HAP-1 (cell line): ENCODE results near the gene GAL3ST1.
"Not testable (repeated sequence)": the region's sequence is repeated elsewhere in the genome, so short reads cannot be mapped to it uniquely, and the experiment has no call there.

Experiments used
- DNase-seq, 2 experiments: peaks; one replicate each; pipeline ENCODE4 v3.0.0-alpha.2; 2016 to 2020; ENCODE audit warnings: low spot score in 2 of 2
- H3K27me3 ChIP-seq: fragments of 250-450 bp; sonication (Bioruptor Pico); 2 replicates; pipeline ENCODE4 v1.5.1; 2020; ENCODE audit warnings: low read depth, mild to moderate bottlenecking, moderate library complexity
- H3K36me3 ChIP-seq: fragments of 250-450 bp; sonication (Bioruptor Pico); replicated peaks from 2 replicates; pipeline ENCODE4 v1.5.1; 2020; ENCODE audit warnings: mild to moderate bottlenecking
- H3K4me1 ChIP-seq: fragments of 250-450 bp; sonication (Bioruptor Pico); 2 replicates; pipeline ENCODE4 v1.5.1; 2020; ENCODE audit warnings: mild to moderate bottlenecking
- H3K4me3 ChIP-seq: fragments of 250-450 bp; sonication (Bioruptor Pico); 2 replicates; pipeline ENCODE4 v1.5.1; 2020; ENCODE audit warnings: mild to moderate bottlenecking, moderate library complexity
- H3K9me3 ChIP-seq: fragments of 250-450 bp; sonication (Bioruptor Pico); 2 replicates; pipeline ENCODE4 v1.5.1; 2020; ENCODE audit warnings: mild to moderate bottlenecking, moderate library complexity
- in situ Hi-C: fragments of 300-500 bp; cut with MboI; formaldehyde crosslinking; loops from 3 replicates; pipeline ENCODE4 v1.14.3; 2020; ENCODE audit warnings: low sequenced_read_pairs, inconsistent platforms, mixed read lengths

GAL3ST1 gene

DNA sequence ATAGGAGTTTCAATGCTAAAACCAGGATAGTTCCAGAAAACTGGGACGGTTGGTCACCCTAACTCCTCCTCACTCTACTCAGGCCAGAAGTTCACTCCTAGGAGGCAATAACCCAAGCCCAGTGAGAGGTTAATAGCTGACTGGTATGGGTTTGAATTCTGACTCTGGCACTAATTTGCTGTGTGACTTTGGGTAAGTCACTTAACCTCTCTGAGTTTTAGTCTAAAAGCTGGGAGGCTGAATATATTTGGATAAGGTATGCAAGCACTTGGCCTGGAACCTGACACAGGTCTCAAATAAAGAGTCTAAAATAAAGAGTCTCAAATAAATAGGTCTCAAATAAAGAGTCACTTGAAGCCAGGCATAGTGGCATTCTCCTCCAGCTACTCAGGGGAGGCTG is 21.7 kb downstream of the GAL3ST1 start:
- Histone ChIP-seq H3K4me3 (no peak overlapping the region), H3K27me3 (no peaks in the 10 kb centered on the region), H3K9me3 (no peaks in the 10 kb centered on the region), H3K4me1 (no peaks in the 10 kb centered on the region), H3K36me3 (no peaks in the 10 kb centered on the region)
- DNase-seq: no peak
- in situ Hi-C loops: no loop called here

DNA sequence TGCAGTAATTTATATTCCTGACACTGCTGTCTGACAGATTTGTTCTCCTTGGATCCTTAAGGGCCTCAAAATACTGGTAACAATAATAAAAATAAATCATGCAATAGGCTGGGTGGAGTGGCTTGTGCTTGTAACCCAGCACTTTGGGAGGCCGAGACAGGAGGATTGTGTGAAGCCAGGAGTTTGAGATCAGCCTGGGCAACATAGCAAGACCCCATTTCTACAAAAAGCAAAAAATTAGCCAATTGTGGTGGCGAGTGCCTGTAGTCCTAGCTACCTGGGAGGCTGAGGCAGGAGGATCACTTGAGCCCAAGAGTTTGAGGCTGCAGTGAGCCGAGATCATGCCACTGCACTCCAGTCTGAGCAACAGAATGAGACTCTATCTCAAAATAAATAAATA is 22.7 kb downstream of the GAL3ST1 start:
- H3K36me3 ChIP-seq, in situ Hi-C loops: not testable (repeated sequence)

DNA sequence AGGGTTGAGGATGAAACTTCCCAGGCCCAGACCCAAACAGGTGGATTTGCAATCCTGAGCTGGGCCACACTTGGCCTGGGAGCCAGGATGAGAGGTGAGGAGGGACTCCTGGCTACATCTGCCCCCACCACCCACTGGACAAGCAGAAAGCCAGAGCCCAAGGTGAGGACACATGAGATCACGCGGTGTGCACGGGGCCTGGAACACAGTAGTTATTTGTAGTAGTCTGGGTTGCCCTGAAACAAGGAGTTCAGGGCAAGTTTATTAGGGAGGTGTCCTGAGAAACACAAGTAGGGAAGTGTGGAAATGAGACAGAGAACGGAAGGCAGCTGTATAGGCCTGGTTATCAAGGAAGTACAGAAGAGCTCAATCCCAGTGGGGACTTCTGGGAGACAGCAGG is 27.3 kb downstream of the GAL3ST1 start:
- no peak for DNase-seq
- no peaks in the 10 kb centered on the region for H3K36me3 ChIP-seq
- no peak overlapping the region for H3K4me3 ChIP-seq
- H3K27me3 ChIP-seq: peaks cover 4% of the 10 kb centered on the region; the same call in 1 of the 2 replicates
- no peaks in the 10 kb centered on the region for H3K4me1 ChIP-seq
- in situ Hi-C loops: no loop called here
- no peaks in the 10 kb centered on the region for H3K9me3 ChIP-seq

More for the DNA sequence above, 22.7 kb downstream of the GAL3ST1 start:
- not testable (repeated sequence) for H3K27me3 ChIP-seq, H3K9me3 ChIP-seq, H3K4me1 ChIP-seq, DNase-seq, H3K4me3 ChIP-seq

DNA sequence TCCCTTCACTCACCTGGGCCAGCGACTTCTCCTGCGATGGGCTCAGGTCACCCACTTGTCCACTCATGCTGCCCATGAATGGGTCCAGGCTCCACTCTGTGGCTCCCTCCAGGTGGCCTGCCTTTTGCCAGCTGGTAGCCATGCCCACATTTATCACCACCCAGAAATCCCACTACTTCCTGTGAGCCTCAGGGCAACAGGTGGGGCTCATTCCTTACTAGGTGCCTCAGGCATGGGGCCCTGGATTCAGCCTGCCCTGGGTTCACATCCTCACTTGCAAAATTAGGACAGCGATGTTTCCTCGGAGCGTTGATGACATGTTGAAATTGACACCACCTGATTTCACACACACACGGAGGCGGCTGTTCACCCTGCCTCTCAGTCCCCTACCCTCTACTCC is 27.8 kb downstream of the GAL3ST1 start, which contains the start of gene SEC14L6:
Gene SEC14L6 (minus strand): TSS at position 126 of the 400 bp plus-strand sequence. CDS start 59 bp downstream, at position 67.
- in situ Hi-C loops: no loop called here

DNA sequence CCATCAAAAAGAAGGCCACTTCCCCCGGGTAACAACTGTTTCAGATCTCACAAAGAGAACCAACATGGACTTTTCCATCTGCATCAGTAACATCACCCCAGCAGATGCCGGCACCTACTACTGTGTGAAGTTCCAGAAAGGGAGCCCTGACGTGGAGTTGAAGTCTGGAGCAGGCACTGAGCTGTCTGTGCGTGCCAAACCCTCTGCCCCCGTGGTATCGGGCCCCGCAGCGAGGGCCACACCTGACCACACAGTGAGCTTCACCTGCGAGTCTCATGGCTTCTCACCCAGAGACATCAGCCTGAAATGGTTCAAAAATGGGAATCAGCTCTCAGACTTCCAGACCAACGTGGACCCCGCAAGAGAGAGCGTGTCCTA is 31.7 kb downstream of the GAL3ST1 start:
- peaks cover 4% of the 10 kb centered on the region; the same call in 1 of the 2 replicates for H3K27me3 ChIP-seq
- no peak overlapping the region for H3K4me3 ChIP-seq
- DNase-seq: no peak
- no peaks in the 10 kb centered on the region for H3K4me1 ChIP-seq
- no peaks in the 10 kb centered on the region for H3K36me3 ChIP-seq
- no peaks in the 10 kb centered on the region for H3K9me3 ChIP-seq
- in situ Hi-C loops: no loop called here

More for the DNA sequence above, 27.8 kb downstream of the GAL3ST1 start, which contains the start of gene SEC14L6:
- no peaks in the 10 kb centered on the region for H3K9me3 ChIP-seq
- H3K36me3 ChIP-seq: no peaks in the 10 kb centered on the region
- H3K4me1 ChIP-seq: no peaks in the 10 kb centered on the region
- no peak within 1 kb of the TSS for H3K4me3 ChIP-seq
- peaks cover 4% of the 10 kb centered on the region; the same call in 1 of the 2 replicates for H3K27me3 ChIP-seq
- DNase-seq: no peak

DNA sequence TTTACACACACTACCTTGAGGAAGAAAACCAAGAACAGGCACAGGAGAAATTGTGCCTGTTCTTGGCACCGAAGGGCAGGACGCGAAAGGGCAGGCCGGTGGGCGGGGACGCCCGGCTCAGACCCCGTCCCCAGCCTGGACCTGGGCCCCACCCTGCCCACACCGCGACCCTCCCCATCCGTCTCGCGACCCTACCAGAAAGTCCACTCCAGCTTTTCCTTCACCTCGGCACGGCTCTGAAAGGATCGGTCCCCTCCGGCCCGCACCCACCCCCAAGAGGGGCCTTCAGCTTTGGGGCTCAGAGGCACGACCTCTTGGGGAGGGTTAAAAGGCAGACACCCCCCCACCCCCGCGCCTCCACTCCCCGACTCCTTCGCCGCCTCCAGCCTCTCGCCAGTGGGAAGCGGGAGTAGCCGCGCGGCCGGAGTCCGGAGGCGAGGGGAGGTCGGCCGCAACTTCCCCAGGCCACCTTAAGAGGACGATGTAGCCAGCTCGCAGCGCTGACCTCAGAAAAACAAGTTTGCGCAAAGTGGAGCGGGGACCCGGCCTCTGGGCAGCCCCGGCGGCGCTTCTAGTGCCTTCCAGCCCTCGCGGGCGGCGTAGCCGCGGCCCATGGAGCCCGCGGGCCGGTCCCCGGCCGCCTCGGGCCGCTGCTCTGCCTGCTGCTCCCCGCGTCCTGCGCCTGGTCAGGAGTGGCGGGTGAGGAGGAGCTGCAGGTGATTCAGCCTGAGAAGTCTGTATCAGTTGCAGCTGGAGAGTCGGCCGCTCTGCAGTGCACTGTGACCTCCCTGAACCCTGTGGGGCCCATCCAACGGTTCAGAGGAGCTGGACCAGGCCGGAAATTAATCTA is 32.3 kb downstream of the GAL3ST1 start:
- in situ Hi-C loops: no loop called here
- no peaks in the 10 kb centered on the region for H3K9me3 ChIP-seq
- peaks cover 4% of the 10 kb centered on the region; the same call in 1 of the 2 replicates for H3K27me3 ChIP-seq
- no peak for DNase-seq
- H3K4me1 ChIP-seq: no peaks in the 10 kb centered on the region
- no peak overlapping the region for H3K4me3 ChIP-seq
- H3K36me3 ChIP-seq: no peaks in the 10 kb centered on the region

DNA sequence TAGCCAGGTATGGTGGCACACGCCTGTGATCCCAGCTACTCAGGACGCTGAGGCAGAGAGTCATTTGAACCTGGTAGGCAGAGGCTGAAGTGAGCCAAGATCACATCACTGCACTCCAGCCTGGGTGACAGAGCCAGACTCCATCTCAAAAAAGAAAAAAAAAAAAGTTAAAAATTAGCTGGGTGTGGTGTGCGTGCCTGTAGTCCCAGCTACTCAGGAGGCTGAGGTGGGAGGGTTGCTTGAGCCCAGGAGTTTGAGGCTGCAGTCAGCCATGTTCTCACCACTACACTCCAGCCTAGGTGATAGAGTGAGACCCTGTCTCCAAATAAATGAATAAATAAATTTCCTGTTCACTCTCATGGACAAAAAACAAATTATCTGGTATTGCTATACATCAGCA is 33.0 kb downstream of the GAL3ST1 start:
- H3K27me3 ChIP-seq, H3K4me1 ChIP-seq, H3K4me3 ChIP-seq, DNase-seq, H3K9me3 ChIP-seq, in situ Hi-C loops, H3K36me3 ChIP-seq: not testable (repeated sequence)

DNA sequence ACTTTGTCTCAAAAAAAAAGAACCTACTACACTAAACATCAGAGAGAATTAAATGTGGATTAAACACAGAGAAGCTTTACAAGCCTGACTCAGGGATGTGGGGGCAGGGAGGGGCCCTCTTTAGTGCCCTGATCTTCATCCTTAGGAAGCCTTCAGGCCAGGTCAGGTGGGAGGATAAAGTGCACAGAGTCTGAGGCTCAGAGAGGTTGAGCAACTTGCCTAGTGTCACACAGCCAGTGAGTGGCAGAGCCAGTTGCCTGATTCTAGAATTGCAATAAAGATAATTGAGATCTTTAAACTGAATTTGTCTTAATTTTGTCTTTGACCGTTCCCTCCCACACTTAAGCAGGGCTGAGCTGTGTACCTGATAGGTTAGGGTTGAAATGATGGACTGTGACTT is 35.1 kb downstream of the GAL3ST1 start:
- in situ Hi-C loops: no loop called here
- Histone ChIP-seq H3K4me1 (no peaks in the 10 kb centered on the region), H3K9me3 (no peaks in the 10 kb centered on the region), H3K4me3 (no peak overlapping the region), H3K27me3 (peaks cover 4% of the 10 kb centered on the region; the same call in 1 of the 2 replicates), H3K36me3 (no peaks in the 10 kb centered on the region)
- no peak for DNase-seq

DNA sequence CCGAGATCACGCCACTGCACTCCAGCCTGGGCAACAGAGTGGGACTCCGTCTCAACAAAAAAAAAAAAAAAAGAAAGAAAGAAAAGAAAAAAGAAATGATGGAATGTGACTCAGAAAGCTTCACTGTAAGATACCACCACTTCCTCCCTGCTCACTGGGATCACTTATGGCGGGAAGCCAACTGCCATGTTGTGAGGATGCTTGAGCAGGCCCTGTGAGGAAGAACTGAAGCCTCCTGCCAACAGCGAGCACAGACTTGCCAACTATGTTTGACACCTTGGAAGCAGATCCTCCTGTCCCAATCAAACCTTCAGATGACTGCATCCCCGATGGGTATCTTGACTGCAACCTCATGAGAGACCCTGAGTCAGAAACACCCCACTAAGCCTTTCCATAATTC is 36.2 kb downstream of the GAL3ST1 start:
- Histone ChIP-seq H3K36me3 (no peaks in the 10 kb centered on the region), H3K27me3 (no peaks in the 10 kb centered on the region), H3K9me3 (no peaks in the 10 kb centered on the region), H3K4me1 (no peaks in the 10 kb centered on the region), H3K4me3 (no peak overlapping the region)
- DNase-seq: no peak
- in situ Hi-C loops: no loop called here

DNA sequence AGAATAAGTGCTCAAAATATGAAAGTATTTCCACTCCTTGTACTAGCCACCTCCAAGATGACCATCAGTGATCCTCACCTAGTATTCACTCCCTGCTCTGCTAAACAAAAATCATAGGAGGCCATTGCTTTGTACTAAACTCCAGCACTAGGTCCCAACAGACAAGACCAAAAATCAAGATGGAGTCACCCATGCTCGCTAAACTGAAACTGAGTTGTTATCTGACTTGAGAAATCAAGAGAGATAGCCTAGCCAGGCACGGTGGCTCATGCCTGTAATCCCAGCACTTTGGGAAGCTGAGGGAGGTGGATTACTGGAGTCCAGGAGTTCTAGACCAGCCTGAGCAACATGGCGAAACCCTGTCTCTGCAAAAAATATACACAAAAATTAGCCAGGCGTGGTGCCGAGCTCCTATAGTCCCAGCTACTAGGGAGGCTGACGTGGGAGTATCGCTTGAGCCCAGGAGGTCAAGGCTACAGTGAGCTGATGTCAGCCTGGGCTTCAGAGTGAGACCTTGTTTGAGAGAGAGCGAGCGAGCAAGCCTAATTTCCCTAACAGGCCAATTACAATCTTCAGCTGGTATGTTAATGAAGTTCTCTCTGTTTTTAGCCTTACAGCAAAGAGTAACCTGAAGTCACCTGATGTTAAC is 37.3 kb downstream of the GAL3ST1 start:
- in situ Hi-C loops: no loop called here
- Histone ChIP-seq H3K36me3 (no peaks in the 10 kb centered on the region), H3K4me3 (no peak overlapping the region), H3K27me3 (no peaks in the 10 kb centered on the region), H3K9me3 (no peaks in the 10 kb centered on the region), H3K4me1 (no peaks in the 10 kb centered on the region)
- DNase-seq: no peak

DNA sequence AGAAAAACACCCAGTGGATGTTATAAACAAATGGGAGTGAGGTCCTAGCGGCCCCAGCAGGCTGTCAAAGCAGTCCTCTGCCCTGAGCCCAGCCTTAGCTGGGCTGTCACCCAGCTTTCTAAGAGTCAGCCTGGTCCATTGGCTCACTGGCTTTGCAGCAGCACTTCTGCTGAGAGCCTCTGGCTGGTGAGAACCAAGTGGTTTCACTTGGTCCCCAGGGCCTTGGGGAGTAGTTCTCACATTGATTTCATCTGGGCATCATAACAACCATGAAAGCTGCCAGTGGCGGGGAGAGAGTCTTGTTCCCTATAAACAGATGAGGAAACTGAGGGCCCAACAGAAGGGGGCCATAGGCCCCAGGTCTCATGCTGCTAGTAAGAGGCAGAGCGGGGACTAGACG is 39.3 kb downstream of the GAL3ST1 start:
- in situ Hi-C loops: no loop called here
- no peaks in the 10 kb centered on the region for H3K4me1 ChIP-seq
- no peaks in the 10 kb centered on the region for H3K27me3 ChIP-seq
- no peaks in the 10 kb centered on the region for H3K36me3 ChIP-seq
- no peak for DNase-seq
- H3K9me3 ChIP-seq: no peaks in the 10 kb centered on the region
- no peak overlapping the region for H3K4me3 ChIP-seq

DNA sequence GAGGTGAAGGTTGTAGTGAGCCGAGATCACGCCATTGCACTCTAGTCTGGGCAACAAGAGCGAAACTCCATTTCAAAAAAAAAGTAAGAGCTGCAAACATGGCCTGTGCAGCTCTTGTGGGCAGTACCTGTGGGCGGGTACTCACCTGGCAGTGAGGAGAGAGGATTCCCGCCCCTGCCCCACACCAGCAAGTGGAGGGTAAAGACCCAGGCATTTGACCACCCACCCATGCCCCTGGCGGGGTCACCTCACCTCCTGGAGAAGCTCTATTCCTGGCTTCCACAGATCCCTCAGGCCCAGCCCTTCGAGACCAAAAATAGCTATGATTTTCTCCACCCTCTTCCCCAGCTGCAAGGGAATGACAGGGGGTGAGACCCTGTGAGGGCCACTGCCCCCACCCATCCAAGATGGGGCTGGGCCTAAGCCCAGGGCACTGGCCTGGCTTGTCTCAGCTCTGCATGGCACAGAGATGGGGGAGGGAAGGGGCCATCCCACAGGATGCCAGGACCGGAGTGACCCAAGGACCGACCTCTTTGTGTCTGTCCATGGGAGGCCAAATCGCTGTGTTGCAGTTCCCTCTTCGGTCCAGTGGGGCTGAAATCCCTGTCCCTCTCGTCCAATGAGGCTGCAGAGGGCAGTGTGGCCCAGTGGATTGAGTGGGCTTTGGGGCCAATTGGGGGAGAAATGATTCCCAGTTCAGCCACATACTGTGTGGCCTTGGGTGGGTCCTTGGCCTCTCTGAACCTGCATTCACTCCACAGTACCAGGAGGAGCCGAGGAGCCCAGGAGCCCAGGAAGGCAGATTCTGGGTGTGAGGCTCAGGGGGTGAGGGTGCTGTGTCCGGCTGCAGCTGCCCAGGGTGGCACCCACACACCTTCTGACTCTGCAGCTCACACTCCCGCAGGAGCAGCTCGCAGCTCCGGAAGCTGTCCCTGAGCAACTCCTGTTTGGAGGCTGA is 42.5 kb downstream of the GAL3ST1 start:
- no peak for DNase-seq
- in situ Hi-C loops: no loop called here
- Histone ChIP-seq H3K27me3 (no peaks in the 10 kb centered on the region; the same call in 1 of the 2 replicates), H3K9me3 (no peaks in the 10 kb centered on the region), H3K4me3 (no peak overlapping the region), H3K4me1 (no peaks in the 10 kb centered on the region), H3K36me3 (no peaks in the 10 kb centered on the region)

DNA sequence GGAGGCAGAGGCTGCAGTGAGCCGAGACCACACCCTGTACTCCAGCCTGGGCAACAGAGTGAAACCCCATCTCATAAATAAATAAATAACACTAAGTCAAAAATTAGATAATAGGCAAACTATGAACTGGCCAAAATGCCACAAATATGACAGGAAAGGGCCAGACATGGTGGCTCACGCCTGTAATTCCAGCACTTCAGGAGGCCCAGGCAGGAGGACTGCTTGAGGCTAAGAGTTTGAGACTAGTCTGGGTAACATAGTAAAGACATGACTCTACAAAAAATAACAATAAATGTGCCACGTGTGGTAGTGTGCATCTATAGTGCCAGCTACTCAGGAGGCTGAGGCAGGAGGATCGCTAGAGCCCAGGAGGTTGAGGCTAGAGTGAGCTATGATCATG is 47.8 kb downstream of the GAL3ST1 start:
- Histone ChIP-seq H3K9me3 (no peaks in the 10 kb centered on the region), H3K27me3 (no peaks in the 10 kb centered on the region; the same call in 1 of the 2 replicates), H3K4me3 (no peak overlapping the region), H3K4me1 (no peaks in the 10 kb centered on the region), H3K36me3 (no peaks in the 10 kb centered on the region)
- in situ Hi-C loops: no loop called here
- DNase-seq: no peak
